IPS-15b (cell line): ENCODE measurements around the gene WASHC2C.
"Not testable (repeated sequence)": the region's sequence is repeated elsewhere in the genome, so short reads cannot be mapped to it uniquely, and the experiment has no call there.

ENCODE experiments used
- H3K27me3 ChIP-seq: one replicate; pipeline ENCODE4 v1.6.1; 2013; ENCODE audit warnings: low read length; ENCODE audit not compliant: control insufficient read depth, insufficient read depth
- H3K36me3 ChIP-seq: one replicate; pipeline ENCODE4 v1.6.1; 2013; ENCODE audit warnings: low read length; ENCODE audit not compliant: control insufficient read depth, insufficient read depth
- H3K4me1 ChIP-seq: one replicate; pipeline ENCODE4 v1.6.1; 2013; ENCODE audit warnings: mild to moderate bottlenecking, low read length; ENCODE audit not compliant: control insufficient read depth, insufficient read depth
- H3K4me3 ChIP-seq: one replicate; pipeline ENCODE4 v1.5.1; 2013; ENCODE audit warnings: low read depth, low read length
- H3K9ac ChIP-seq: one replicate; pipeline ENCODE4 v1.6.1; 2013; ENCODE audit warnings: low read depth, mild to moderate bottlenecking, low read length
- H3K9me3 ChIP-seq: one replicate; pipeline ENCODE4 v1.6.1; 2013; ENCODE audit warnings: mild to moderate bottlenecking, low read length; ENCODE audit not compliant: control insufficient read depth, insufficient read depth

The WASHC2C gene

DNA sequence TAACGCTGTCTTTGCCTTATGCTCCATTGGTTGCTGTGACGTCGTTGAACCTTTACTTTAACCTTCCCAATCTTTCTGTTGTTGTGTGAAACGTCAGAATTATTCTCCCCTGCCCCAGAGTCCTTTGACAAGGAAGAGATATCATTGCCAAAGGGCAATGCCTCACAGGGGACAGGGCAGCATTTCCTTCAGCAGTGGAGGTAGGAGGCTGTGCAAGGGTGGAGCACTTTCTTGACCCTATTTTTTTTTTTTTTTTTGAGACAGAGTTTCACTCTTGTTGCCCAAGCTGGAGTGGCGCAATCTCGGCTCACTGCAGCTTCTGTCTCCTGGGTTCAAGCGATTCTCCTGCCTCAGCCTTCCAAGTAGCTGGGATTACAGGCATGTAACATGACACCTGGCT lies 14.5 kb downstream of the WASHC2C start:
- not testable (repeated sequence) for H3K4me1 ChIP-seq, H3K9me3 ChIP-seq, H3K9ac ChIP-seq, H3K4me3 ChIP-seq, H3K36me3 ChIP-seq, H3K27me3 ChIP-seq

DNA sequence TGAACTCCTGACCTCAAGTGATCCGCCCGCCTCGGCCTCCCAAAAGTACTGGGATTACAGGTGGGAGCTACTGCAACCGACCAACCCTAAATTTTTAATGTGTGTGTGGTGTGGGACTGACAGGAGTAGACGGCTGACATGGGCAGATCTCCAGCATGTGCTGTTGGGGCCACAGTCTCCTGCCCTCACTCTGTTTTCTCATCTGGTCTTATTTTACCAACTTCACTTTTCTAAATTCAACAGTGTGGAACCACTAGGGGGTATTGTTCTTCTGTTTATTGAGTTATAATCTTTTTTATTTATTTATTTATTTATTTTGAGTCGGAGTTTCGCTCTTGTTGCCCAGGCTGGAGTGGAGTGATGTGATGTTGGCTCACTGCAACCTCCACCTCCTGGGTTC lies 14.9 kb downstream of the WASHC2C start:
- not testable (repeated sequence) for H3K4me3 ChIP-seq, H3K36me3 ChIP-seq, H3K9me3 ChIP-seq, H3K4me1 ChIP-seq, H3K27me3 ChIP-seq, H3K9ac ChIP-seq

DNA sequence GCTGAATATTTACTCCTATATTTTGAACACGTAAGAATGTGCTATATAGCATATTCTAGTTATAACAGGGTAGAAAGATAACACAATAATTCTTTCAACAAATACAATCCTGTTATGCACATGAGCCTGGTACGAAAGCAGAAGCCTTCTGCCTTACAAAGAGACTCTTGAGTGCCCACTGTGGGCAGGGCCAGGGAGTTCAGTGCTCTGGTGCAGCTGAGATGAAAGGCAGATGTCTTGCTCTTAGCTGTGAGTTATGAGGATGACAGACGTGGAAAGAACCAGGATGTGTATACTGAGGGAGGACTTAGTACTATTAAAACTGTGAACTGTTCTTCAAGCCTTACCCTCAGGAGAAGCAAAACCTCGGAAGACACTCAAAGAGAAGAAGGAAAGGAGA lies 24.1 kb downstream of the WASHC2C start:
- H3K4me1 ChIP-seq, H3K27me3 ChIP-seq, H3K9me3 ChIP-seq, H3K36me3 ChIP-seq, H3K9ac ChIP-seq, H3K4me3 ChIP-seq: not testable (repeated sequence)

DNA sequence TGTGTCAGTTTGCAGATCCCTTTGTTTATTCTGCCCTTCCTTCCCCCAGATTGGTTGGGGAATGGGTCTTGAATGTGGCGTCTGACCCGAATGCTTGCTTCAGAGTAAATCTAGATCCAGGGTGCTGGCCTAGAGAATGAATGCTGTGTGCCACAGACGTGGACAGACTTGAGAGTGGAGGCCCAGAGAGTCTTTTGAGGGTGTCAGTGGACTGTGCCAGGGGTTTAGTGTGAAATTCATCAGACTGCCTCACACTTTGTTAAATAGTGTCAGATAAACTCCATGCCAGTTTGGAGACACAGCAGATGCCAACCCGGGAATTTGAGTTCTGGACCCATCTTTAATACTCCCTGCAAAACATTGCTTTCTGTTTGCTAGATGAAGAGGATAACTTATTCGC lies 25.1 kb downstream of the WASHC2C start:
- not testable (repeated sequence) for H3K27me3 ChIP-seq, H3K9me3 ChIP-seq, H3K4me3 ChIP-seq, H3K4me1 ChIP-seq, H3K9ac ChIP-seq, H3K36me3 ChIP-seq

DNA sequence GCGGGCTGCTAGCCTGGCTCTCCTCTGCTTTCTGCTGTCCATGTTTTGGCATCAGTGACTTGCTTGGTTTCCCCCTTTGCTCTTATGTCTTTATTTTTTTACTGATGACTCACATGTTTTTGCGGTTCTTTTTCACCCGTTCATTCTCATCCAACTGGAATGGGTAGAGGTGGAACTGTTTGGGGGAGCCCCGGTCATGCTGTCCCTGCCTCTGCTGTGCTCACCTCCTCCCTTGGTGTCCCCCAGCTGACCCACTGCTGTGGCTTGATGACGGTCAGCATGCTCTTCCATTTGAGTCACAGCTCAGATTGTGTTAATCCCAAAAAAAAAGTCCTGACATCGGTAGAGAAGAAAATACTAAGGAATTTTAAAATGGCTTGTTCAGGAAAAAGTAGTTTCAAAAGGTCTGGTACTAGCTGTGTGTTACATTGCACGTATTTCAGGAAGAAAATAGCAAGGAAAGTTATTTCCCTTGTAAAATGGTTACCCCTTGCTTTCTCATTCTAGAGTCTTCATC lies 27.0 kb downstream of the WASHC2C start:
- H3K36me3 ChIP-seq, H3K4me3 ChIP-seq, H3K27me3 ChIP-seq, H3K4me1 ChIP-seq, H3K9me3 ChIP-seq, H3K9ac ChIP-seq: not testable (repeated sequence)

DNA sequence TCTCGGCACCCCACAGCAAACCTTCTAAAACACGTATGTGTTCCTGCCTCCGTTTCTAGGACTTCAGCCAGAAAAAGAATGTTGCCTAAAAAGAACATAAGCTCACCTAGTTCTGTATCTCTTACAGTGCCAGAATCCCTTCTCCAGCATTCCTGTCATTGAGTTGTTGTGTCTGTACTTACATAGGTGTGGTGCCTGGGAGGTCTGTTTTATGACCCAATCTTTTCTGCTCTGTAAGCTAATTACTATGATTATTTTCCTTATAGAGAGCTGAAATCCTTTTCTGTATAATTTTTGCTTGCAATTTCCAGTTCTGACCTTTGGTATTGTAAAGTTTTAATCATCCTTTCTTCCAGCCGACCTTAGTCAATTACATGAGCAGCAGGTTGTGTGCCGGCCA lies 28.0 kb downstream of the WASHC2C start:
- H3K9me3 ChIP-seq, H3K4me3 ChIP-seq, H3K9ac ChIP-seq, H3K27me3 ChIP-seq, H3K4me1 ChIP-seq, H3K36me3 ChIP-seq: not testable (repeated sequence)

DNA sequence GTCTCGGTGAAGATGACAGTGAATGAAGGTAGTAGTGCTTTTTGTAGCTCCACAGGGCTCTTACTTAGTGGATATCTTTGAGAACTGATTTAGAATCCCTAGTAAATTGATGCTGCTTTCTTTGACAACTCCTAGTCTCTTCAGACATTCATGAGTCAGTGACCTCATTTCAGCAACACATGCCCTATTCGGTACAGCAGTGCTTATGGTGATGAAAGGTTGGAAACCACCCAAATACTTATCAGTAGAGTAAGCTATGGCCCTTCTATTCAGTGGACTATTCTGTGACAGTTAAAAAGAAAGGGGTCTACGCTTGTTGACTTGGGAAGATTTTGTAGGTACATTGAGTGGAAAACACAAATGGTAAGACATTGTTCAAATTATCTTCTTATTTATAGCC lies 29.0 kb downstream of the WASHC2C start:
- H3K9ac ChIP-seq, H3K9me3 ChIP-seq, H3K4me3 ChIP-seq, H3K27me3 ChIP-seq, H3K4me1 ChIP-seq, H3K36me3 ChIP-seq: not testable (repeated sequence)

DNA sequence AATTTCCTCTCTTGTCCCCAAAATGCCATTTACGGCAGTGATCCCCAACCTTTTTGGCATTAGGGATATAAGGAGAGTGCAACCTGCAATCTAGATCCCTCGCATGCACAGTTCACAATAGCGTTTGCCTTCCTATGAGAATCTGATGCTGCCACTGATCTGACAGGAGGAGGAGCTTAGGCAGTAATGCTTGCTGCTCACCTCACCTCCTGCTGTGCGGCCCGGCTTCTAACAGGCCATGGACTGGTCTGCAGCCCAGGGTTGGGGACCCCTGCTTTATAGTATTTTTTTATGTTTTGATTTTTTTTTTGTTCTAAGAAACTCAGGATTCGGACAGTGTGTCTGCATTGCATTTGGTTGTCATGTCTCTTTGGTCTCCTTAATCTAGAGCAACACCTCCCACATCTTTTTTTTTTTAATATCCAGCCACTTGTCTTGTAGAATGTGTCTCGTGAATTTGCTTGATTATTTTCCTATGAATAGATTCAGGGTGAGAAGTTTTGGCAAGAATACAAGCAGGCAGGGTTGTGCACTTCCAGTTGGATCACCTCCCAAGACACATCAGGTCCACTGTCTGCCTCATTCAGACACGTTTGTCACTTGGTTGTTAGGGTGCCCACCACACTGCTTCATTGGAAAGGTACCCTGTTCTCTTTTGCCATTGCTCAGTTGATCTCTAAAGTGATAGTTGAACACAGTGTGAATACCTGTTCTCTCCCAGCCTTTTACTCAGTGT lies 30.8 kb downstream of the WASHC2C start:
- not testable (repeated sequence) for H3K27me3 ChIP-seq, H3K4me3 ChIP-seq, H3K36me3 ChIP-seq, H3K4me1 ChIP-seq, H3K9me3 ChIP-seq, H3K9ac ChIP-seq

DNA sequence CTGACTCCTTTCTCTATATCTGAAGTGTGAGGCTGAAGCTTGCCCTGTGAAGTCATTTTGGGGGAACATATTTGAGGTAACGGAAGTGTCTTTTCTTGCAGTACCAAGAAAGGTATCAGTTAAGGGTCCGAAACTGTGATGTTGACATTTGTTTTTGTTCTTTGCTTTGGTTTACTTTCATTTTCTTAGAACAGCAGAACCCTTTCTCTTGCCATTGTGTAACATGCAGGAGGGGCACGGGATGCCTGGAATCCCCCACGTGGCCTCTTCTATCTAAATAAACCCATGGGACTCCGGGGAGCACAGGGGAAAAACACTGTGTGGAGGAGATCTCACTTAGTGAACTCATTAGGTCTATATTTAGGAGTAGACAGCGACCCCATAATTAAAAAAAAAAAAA lies 34.6 kb downstream of the WASHC2C start:
- not testable (repeated sequence) for H3K36me3 ChIP-seq, H3K27me3 ChIP-seq, H3K4me1 ChIP-seq, H3K9me3 ChIP-seq, H3K9ac ChIP-seq, H3K4me3 ChIP-seq

DNA sequence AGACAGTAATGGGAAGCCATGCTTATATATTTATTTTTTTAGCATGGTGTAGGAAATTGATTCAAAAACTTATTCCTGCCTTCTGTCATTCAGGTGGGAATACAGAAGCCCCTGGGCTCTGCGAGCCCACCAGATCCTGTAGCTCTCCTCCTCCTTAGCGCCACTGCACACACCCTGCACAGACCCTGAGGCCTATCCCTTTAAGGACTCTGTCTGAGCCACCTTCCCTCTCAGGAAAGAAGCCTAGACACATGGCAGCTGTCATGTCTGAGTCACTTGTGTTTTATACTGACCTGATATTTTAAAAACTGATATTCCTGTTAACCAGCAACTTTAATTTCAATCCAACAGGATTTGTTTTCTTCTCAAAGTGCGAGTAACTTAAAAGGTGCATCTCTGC lies 36.0 kb downstream of the WASHC2C start:
- not testable (repeated sequence) for H3K9me3 ChIP-seq, H3K27me3 ChIP-seq, H3K4me1 ChIP-seq, H3K36me3 ChIP-seq, H3K9ac ChIP-seq, H3K4me3 ChIP-seq

DNA sequence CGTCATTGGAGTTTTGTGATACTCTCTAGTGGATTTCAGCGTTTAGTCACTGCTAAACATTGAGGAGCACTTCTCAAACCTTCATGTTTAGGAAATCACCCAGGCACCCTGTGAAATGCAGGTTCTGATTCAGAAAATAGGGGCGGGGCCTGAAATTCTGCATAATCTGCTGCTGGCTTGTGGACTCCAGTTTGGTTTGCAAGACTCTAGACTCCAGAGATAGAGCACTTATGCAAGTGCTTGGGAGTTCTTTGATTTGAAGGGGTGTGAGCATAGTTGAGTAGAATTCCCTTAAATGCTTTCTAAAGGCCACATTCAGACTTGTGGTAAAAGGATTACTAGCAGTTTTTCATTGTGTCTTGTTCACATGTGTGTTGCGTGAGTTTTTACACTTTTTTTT lies 41.3 kb downstream of the WASHC2C start:
- H3K9me3 ChIP-seq, H3K9ac ChIP-seq, H3K27me3 ChIP-seq, H3K36me3 ChIP-seq, H3K4me1 ChIP-seq, H3K4me3 ChIP-seq: not testable (repeated sequence)

DNA sequence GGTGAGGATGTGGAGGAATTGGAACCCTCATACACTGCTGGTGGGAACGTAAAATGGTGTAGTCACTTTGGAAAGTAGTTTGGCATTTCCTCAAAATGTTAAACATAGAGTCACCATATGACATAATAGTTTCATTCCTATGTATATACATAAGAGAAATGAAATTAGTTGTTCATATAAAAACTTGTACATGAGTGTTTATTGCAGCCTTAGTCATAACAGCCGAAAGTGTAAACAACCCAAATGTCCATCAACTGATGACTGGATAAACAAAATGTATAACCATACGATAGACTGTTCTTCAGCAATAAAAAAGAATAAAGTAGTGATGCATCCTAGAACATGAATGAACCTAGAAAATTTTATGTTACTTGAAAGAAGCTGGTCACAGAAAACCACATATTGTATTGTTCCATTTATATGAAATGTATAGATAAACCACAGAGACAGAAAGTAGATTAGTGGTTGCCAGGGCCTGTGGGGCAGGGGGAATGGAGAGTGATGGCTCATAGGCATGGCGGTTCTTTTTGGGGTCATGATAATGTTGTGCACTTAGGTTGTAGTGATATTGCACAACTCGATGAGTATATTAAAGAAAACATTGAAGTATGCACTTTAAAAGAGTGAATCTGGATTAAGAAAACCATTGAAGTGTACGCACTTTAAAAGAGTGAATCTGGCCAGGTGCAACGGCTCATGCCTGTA lies 44.8 kb downstream of the WASHC2C start:
- not testable (repeated sequence) for H3K9me3 ChIP-seq, H3K4me3 ChIP-seq, H3K36me3 ChIP-seq, H3K27me3 ChIP-seq, H3K9ac ChIP-seq, H3K4me1 ChIP-seq
